Sigmoid colon (tissue), 7 donors: ENCODE results near the gene LPO. TPM values are rescaled to one million over a fixed set of nuclear protein-coding genes. Genes with fewer than 3 reads are reported as not detected.

Source experiments
- DNase-seq: peaks from one replicate; pipeline ENCODE4 v3.0.0-alpha.2; 2019
- H3K27ac ChIP-seq, 4 donors: fragments of 200-600 bp; sonication (generic); one replicate each; pipeline ENCODE4 v1.5.1; 2016 to 2019; ENCODE audit warnings: mild to moderate bottlenecking in 1 of 4
- H3K27me3 ChIP-seq, 3 donors: fragments of 200-600 bp; sonication (generic); one replicate each; pipeline ENCODE4 v1.5.1; 2019; ENCODE audit warnings: mild to moderate bottlenecking in 1 of 3
- H3K36me3 ChIP-seq, 4 donors: fragments of 200-600 bp; sonication (generic); one replicate each; pipeline ENCODE4 v1.5.1; 2016 to 2019
- H3K4me1 ChIP-seq, 4 donors: fragments of 200-600 bp; sonication (generic); one replicate each; pipeline ENCODE4 v1.5.1; 2017 to 2019
- H3K4me3 ChIP-seq, 4 donors: fragments of 200-600 bp; sonication (generic); one replicate each; pipeline ENCODE4 v1.5.1; 2017 to 2019; ENCODE audit warnings: mild to moderate bottlenecking in 2 of 4, moderate library complexity in 1 of 4
- H3K9me3 ChIP-seq, 4 donors: fragments of 200-600 bp in 3 of 4; sonication (generic) in 3 of 4; one replicate each; pipeline versions ENCODE4 v1.5.1 to v1.6.1; 2013 to 2019
- CTCF ChIP-seq, 4 experiments: fragments of 450-650 bp in 3 of 4; fragments of 200-600 bp in 1 of 4; IDR thresholded peaks; one replicate each; pipeline ENCODE4 v1.5.1; 2016 to 2019; ENCODE audit warnings: antibody characterized with exemption in 4 of 4, mild to moderate bottlenecking in 3 of 4, moderate library complexity in 2 of 4
- EP300 ChIP-seq, 4 donors: sonication (generic); formaldehyde crosslinking; IDR thresholded peaks; one replicate each; pipeline ENCODE4 v1.6.1; 2017; ENCODE audit warnings: antibody characterized with exemption in 4 of 4
- POLR2A ChIP-seq, 2 donors: fragments of 450-650 bp; IDR thresholded peaks; one replicate each; pipeline ENCODE4 v1.6.1; 2016; ENCODE audit warnings: antibody characterized with exemption in 2 of 2, mild to moderate bottlenecking in 2 of 2, moderate library complexity in 2 of 2
- POLR2AphosphoS5 ChIP-seq, 4 donors: sonication (generic); formaldehyde crosslinking; IDR thresholded peaks; one replicate each; pipeline ENCODE4 v1.6.1; 2017; ENCODE audit warnings: antibody characterized with exemption in 4 of 4
- WGBS, 2 donors: extraction: QIAGEN DNeasy Blood & Tissue Kit; methylation state at CpG; one replicate each; pipeline ENCODE4 v1.1.7; 2013; 5-methylcytosine and 5-hydroxymethylcytosine counted together
- intact Hi-C: fragments of 100-400 bp; cut with DNase I; formaldehyde crosslinking; loops from one replicate; pipeline ENCODE4 v1.15.1; 2023
- polyA plus RNA-seq, 3 donors: library from polyadenylated mRNA; stranded (reverse); fragments of 200-250 nt; gene quantifications; one replicate each; pipeline ENCODE4 v1.2.3, GENCODE V29; 2013
- total RNA-seq, 4 donors: library from RNA; depleted of rRNA; stranded (reverse); fragments of >200 nt; gene quantifications; one replicate each; pipeline ENCODE4 v1.1.0, GENCODE V29; 2016
- donor health status: healthy with polysubstance abuse.
- donor health status: Bipolar disorder and iron deficiency.
- donor health status: healthy.

The LPO gene
- total and polyA plus RNA-seq, 7 donors: not detected

GRCh38 chr17:58277802-58278595 is 39.6 kb downstream of the LPO start:
- Histone ChIP-seq H3K27ac (no peak overlapping the region), H3K36me3 (no peaks in the 10 kb centered on the region), H3K9me3 (no peaks in the 10 kb centered on the region), H3K27me3 (peaks cover 0 to 28% (median 5%) of the 10 kb centered on the region in 3 donors), H3K4me3 (no peak overlapping the region), H3K4me1 (peaks cover 0 to 10% (median 4%) of the 10 kb centered on the region in 4 donors)
- no peak for DNase-seq
- WGBS, 2 donors: 90% methylated on average over 36 of the region's 36 CpGs
- TF ChIP-seq POLR2A (IDR thresholded peaks at IDR 0.05) (no peak), EP300 (IDR thresholded peaks at IDR 0.05) (no peak), CTCF (IDR thresholded peaks at IDR 0.05) (no peak), POLR2AphosphoS5 (IDR thresholded peaks at IDR 0.05) (no peak)
- intact Hi-C loops: no loop called here

DNA sequence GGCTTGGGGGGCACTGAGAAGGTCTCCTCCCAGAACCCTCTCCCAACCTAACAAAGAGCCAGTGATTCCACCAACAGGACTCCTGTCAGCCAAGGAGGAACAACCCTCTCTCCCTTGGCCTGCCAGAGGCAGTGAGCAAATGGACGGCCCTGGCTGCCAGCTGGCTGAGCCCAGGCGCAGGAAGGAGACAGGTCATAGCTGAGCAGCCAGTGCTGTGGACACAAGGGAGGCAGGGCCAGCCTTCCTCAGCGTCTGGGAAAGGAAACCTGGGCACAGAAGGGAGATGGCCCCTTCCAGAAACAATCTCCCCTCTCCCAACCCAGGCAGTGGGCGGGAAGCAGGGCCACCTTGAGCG is 40.3 kb downstream of the LPO start:
- intact Hi-C loops: no loop called here
- H3K9me3 ChIP-seq: no peaks in the 10 kb centered on the region
- no peak overlapping the region for H3K27ac ChIP-seq
- H3K4me3 ChIP-seq: peak overlapping the region in 2 of 4 donors; percentile 19 to 29
- WGBS, 2 donors: 15 to 57% methylated on average over 5 of the region's 5 CpGs
- no peaks in the 10 kb centered on the region for H3K36me3 ChIP-seq
- H3K27me3 ChIP-seq: peaks cover 0 to 28% (median 5%) of the 10 kb centered on the region in 3 donors
- H3K4me1 ChIP-seq: peaks cover 0 to 10% (median 4%) of the 10 kb centered on the region in 4 donors
- peak; percentile 79 for DNase-seq
- no peak for TF ChIP-seq CTCF (IDR thresholded peaks at IDR 0.05)
- no peak for TF ChIP-seq POLR2AphosphoS5 (IDR thresholded peaks at IDR 0.05)
- no peak for TF ChIP-seq POLR2A (IDR thresholded peaks at IDR 0.05)
- no peak for TF ChIP-seq EP300 (IDR thresholded peaks at IDR 0.05)

GRCh38 chr17:58279016-58279711 is 40.8 kb downstream of the LPO start:
- H3K4me1 ChIP-seq: peaks cover 0 to 10% (median 4%) of the 10 kb centered on the region in 4 donors
- peaks cover 0 to 28% (median 5%) of the 10 kb centered on the region in 3 donors for H3K27me3 ChIP-seq
- peak; percentile 84 for DNase-seq
- no peaks in the 10 kb centered on the region for H3K36me3 ChIP-seq
- intact Hi-C loops: no loop called here
- 16 to 38% methylated on average over 60 of the region's 60 CpGs for WGBS, 2 donors
- TF ChIP-seq POLR2AphosphoS5 (IDR thresholded peaks at IDR 0.05) (peak in 1 of 4 donors; percentile 20), EP300 (IDR thresholded peaks at IDR 0.05) (no peak)
- H3K4me3 ChIP-seq: peak overlapping the region in 2 of 4 donors; percentile 19 to 29
- no peak overlapping the region for H3K27ac ChIP-seq
- H3K9me3 ChIP-seq: no peaks in the 10 kb centered on the region

GRCh38 chr17:58279736-58280479 is 41.5 kb downstream of the LPO start:
- no peaks in the 10 kb centered on the region for H3K9me3 ChIP-seq
- DNase-seq: no peak
- no peaks in the 10 kb centered on the region for H3K36me3 ChIP-seq
- WGBS, 2 donors: 72 to 78% methylated on average over 16 of the region's 16 CpGs
- intact Hi-C loops: no loop called here
- H3K27ac ChIP-seq: no peak overlapping the region
- peaks cover 0 to 28% (median 5%) of the 10 kb centered on the region in 3 donors for H3K27me3 ChIP-seq
- peaks cover 0 to 10% (median 4%) of the 10 kb centered on the region in 4 donors for H3K4me1 ChIP-seq
- no peak overlapping the region for H3K4me3 ChIP-seq
- TF ChIP-seq EP300 (IDR thresholded peaks at IDR 0.05) (no peak), POLR2A (IDR thresholded peaks at IDR 0.05) (no peak), CTCF (IDR thresholded peaks at IDR 0.05) (no peak)
